OCI-LY1 (cell line): ENCODE results near the gene DOCK10.

Source experiments
- CTCF ChIP-seq: fragments of 200-600 bp; sonication (generic), shearing (Covaris generic); IDR thresholded peaks from 2 replicates; pipeline ENCODE4 v1.5.1; 2017; ENCODE audit warnings: mild to moderate bottlenecking, antibody characterized with exemption, low read length, moderate library complexity, mixed read lengths
- EZH2 ChIP-seq: fragments of 200-600 bp; sonication (generic), shearing (Covaris generic); IDR thresholded peaks from 2 replicates; pipeline ENCODE4 v1.8.0; 2017; ENCODE audit warnings: borderline replicate concordance, mixed run types, mild to moderate bottlenecking, antibody characterized with exemption, low read length, moderate library complexity, mixed read lengths

GRCh38 chr2:224803930-224804329 lies 238.3 kb downstream of the DOCK10 start:
- no peak for TF ChIP-seq CTCF
- TF ChIP-seq EZH2, result no peak
